NT2/D1 (cell line): ENCODE results near the gene AOAH.

Experiments used
- YY1 ChIP-seq: IDR thresholded peaks from 2 replicates; pipeline ENCODE4 v1.6.1; 2011; ENCODE audit not compliant: insufficient read length, insufficient read depth
- ZNF274 ChIP-seq: IDR thresholded peaks from 2 replicates; pipeline ENCODE4 v1.6.1; 2011; ENCODE audit warnings: mild to moderate bottlenecking, low read depth, low read length

GRCh38 chr7:36531951-36532350, 192.3 kb downstream of the AOAH start:
- TF ChIP-seq YY1, result no peak
- TF ChIP-seq ZNF274, result no peak
